ENCODE measurements around the gene PPM1N.
A peak's percentile ranks its signal among the peaks of the same experiment; 100 is the strongest.

PPM1N gene

GRCh38 chr19:45474606-45475521 is 23.4 kb upstream of the PPM1N start:
- no peak for DNase-seq (ENCODE audit: low read depth)
- H3K4me3 ChIP-seq (ENCODE audit: low read depth, low read length), result no peak overlapping the region
- TF ChIP-seq CTCF (conservative IDR thresholded peaks at IDR 0.05; ENCODE audit: low read depth, low read length), result no peak

DNA sequence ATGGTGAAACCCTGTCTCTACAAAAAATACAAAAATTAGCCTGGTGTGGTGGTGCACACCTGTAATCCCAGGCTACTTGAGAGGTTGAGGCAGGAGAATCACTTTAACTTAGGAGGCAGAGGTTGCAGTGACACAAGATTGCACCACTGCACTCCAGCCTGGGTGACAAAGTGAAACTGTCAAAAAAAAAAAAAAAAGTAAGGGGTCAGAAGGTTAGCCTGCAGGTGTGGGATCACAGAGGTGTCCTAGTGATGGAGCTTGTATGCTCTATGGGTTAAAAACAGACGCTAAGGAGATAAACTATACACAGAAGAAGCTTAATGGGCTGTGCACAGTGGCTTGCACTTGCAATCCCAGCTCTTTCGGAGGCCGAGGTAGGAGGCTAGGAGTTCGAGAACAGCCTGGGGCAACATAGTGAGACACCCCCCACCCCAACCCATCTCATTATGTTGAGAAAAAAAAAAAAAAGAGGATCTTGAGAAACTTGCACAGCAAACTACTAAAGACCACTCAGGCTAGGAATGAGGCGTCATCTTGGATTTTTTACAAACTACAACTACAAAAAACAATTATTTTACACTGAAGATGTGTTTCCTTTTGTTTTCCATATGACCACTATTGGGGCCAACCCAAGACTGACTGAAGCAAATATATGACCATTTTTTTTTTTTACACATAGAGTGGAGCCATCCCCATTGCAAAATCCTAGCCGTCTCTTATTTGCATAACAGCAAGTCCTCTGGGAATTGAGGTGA is 22.5 kb upstream of the PPM1N start:
- TF ChIP-seq CTCF (conservative IDR thresholded peaks at IDR 0.05; ENCODE audit: low read depth, low read length), result no peak
- DNase-seq (ENCODE audit: low read depth), result no peak
- no peak overlapping the region for H3K4me3 ChIP-seq (ENCODE audit: low read depth, low read length)

GRCh38 chr19:45476304-45476703 is 21.9 kb upstream of the PPM1N start:
- DNase-seq (ENCODE audit: low read depth), result no peak
- no peak for TF ChIP-seq CTCF (conservative IDR thresholded peaks at IDR 0.05; ENCODE audit: low read depth, low read length)

DNA sequence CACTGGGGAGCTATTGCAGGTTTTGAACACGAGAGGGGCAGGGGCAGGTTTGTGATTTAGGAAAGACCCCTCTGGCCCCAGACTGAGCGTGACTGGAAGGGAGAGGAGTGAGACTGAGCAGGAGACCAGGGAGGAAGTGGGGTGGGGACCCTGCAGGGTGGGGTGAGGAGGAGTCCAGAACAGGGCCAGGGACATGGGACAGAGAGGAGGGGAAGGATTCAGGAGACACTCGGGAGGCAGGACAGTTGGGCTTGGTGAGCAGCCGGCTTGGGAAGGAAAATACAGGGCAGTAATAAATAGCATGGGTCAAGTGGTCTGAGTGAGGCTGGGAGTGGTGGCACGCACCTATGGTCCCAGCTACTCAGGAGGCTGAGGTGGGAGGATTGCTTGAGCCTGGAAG is 21.1 kb upstream of the PPM1N start:
- no peak for DNase-seq (ENCODE audit: low read depth)
- no peak for TF ChIP-seq CTCF (conservative IDR thresholded peaks at IDR 0.05; ENCODE audit: low read depth, low read length)

More at GRCh38 chr19:45476304-45476703, 21.9 kb upstream of the PPM1N start:
- no peak overlapping the region for H3K4me3 ChIP-seq (ENCODE audit: low read depth, low read length)

DNA sequence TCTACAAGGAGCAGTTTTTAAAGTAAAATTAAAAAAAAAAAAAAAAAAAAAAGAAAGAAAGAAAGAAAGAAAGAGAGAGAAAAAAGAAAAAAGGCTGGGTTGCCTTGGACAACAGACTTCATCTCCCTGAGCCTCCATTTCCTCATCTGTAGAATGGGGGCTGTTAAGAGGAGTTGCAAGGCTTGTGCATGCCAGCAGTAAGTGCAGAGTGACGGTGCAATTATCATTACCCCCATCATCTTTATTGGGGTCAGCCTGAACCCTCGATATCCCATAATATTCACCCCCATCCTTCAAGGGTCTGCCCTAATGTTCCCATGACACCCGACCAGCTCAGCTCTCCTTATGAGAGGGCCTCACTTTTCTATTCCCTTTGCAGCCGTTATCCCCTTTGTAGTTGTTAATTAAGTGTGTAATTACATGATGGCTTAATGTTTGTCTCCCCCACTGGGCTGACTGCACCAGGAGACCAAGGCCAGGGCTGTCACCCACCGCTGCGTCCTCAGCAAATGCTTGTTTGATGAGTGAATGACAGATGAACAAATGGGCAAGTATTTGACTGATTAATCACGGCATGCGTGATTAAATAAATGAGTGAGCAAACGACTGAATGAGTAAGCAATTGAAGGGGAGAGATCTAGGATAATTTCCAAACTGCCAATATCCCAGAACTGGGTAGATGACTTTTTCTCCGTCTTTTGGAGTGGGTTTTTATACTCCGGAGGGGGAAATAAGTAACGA is 20.4 kb upstream of the PPM1N start:
- TF ChIP-seq CTCF (conservative IDR thresholded peaks at IDR 0.05; ENCODE audit: low read depth, low read length), result no peak
- H3K4me3 ChIP-seq (ENCODE audit: low read depth, low read length), result peak overlapping the region; percentile 56
- DNase-seq (ENCODE audit: low read depth), result no peak

More for the DNA sequence above, 21.1 kb upstream of the PPM1N start:
- H3K4me3 ChIP-seq (ENCODE audit: low read depth, low read length), result no peak overlapping the region

DNA sequence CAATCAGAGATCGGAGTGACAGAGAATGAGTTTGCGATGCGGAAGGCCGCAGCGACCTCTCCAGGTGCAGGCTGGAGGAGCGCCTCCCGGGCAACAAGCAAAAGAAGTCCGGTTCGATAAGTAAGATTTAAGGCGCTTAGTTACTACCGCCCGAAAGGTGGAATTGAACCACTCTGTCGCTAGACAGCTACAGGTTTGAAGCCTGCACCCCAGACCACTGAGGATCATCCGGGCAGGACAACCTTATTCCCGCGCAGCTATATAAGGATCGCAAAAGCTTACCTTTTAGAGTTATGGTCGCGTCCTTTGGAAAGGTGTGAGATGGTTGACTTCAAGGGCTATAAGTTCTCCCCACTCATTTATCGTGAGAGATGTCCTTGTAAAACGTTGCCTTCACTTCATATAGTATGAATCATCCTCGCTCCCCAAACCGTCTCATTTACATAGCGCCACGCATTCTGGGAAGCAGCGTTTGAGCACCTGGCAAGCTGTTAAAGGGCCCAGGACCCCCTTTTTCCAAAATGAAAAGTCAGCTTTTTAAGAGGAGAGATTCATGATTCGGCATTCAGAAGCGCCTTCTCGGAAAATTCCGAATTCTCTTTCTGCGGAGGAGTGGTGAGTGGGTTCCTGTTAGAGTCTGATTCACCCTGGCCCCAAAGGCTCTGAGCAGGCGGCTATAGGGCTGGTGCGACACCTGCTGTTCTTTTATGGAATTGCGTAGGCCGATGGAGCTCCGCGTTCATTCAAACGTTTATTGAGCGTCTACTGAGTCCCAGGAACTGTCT is 19.6 kb upstream of the PPM1N start:
- H3K4me3 ChIP-seq (ENCODE audit: low read depth, low read length), result peak overlapping the region; percentile 56
- peak; percentile 99 for TF ChIP-seq CTCF (conservative IDR thresholded peaks at IDR 0.05; ENCODE audit: low read depth, low read length)
- peak; percentile 98 for DNase-seq (ENCODE audit: low read depth)
